Mesenchymal stem cell (in vitro differentiated cells and primary cell): ENCODE measurements around the gene DZIP1.

Experiments
- DNase-seq: peaks from one replicate; pipeline ENCODE4 v3.0.0-alpha.2; 2013
- H2AFZ ChIP-seq: one replicate; pipeline ENCODE4 v1.6.1; 2013; ENCODE audit warnings: low read depth, mild to moderate bottlenecking, control low read depth, inconsistent platforms, low read length, moderate library complexity
- H2AK5ac ChIP-seq: 2 replicates; pipeline ENCODE4 v1.6.1; 2013; ENCODE audit warnings: low read length, moderate library complexity, mild to moderate bottlenecking, inconsistent platforms; ENCODE audit not compliant: severe bottlenecking
- H2BK120ac ChIP-seq: one replicate; pipeline ENCODE4 v1.6.1; 2013; ENCODE audit warnings: low read depth, mild to moderate bottlenecking, inconsistent platforms, low read length, moderate library complexity
- H2BK12ac ChIP-seq, 2 experiments: one replicate each; pipeline ENCODE4 v1.6.1; 2013; ENCODE audit warnings: inconsistent platforms in 2 of 2, low read length in 2 of 2, mild to moderate bottlenecking in 2 of 2, moderate library complexity in 2 of 2, control low read depth in 1 of 2
- H2BK15ac ChIP-seq: one replicate; pipeline ENCODE4 v1.6.1; 2013; ENCODE audit warnings: mild to moderate bottlenecking, low read depth, inconsistent platforms; ENCODE audit not compliant: poor library complexity, severe bottlenecking
- H2BK5ac ChIP-seq: 2 replicates; pipeline ENCODE4 v1.6.1; 2013; ENCODE audit warnings: low read depth, mild to moderate bottlenecking, low read length, control low read depth, inconsistent platforms; ENCODE audit not compliant: poor library complexity, severe bottlenecking
- H3K14ac ChIP-seq, 2 experiments: one replicate each; pipeline ENCODE4 v1.6.1; 2013; ENCODE audit warnings: inconsistent platforms in 2 of 2, low read length in 2 of 2, control low read depth in 1 of 2, mild to moderate bottlenecking in 1 of 2, moderate library complexity in 1 of 2
- H3K18ac ChIP-seq, 2 experiments: one replicate each; pipeline ENCODE4 v1.6.1; 2013; ENCODE audit warnings: inconsistent platforms in 2 of 2, low read length in 2 of 2, control low read depth in 1 of 2, low read depth in 1 of 2, mild to moderate bottlenecking in 1 of 2
- H3K23ac ChIP-seq, 2 experiments: one replicate each; pipeline ENCODE4 v1.6.1; 2013; ENCODE audit warnings: inconsistent platforms in 2 of 2, low read length in 2 of 2, mild to moderate bottlenecking in 2 of 2, moderate library complexity in 2 of 2, control low read depth in 1 of 2
- H3K27ac ChIP-seq: 2 replicates; pipeline ENCODE4 v1.5.1; 2013; ENCODE audit warnings: mild to moderate bottlenecking, moderate library complexity, low read length, control low read depth, inconsistent platforms; ENCODE audit not compliant: poor library complexity, severe bottlenecking
- H3K27me3 ChIP-seq, 2 experiments: 2 replicates each; pipeline versions ENCODE4 v1.6.1 to v1.7.0; 2013; ENCODE audit warnings: low read length in 2 of 2, mild to moderate bottlenecking in 2 of 2, moderate library complexity in 2 of 2, control low read depth in 1 of 2, inconsistent platforms in 1 of 2; ENCODE audit not compliant: control insufficient read depth in 1 of 2, insufficient read depth in 1 of 2
- H3K36me3 ChIP-seq, 2 experiments: 2 replicates each; pipeline versions ENCODE4 v1.6.1 to v1.7.0; 2013; ENCODE audit warnings: low read length in 2 of 2, control low read depth in 1 of 2, inconsistent platforms in 1 of 2, low read depth in 1 of 2, mild to moderate bottlenecking in 1 of 2; ENCODE audit not compliant: insufficient read depth in 2 of 2, control insufficient read depth in 1 of 2
- H3K4ac ChIP-seq, 2 experiments: one replicate each; pipeline ENCODE4 v1.6.1; 2013; ENCODE audit warnings: inconsistent platforms in 2 of 2, low read length in 2 of 2, mild to moderate bottlenecking in 2 of 2, moderate library complexity in 2 of 2, control low read depth in 1 of 2, low read depth in 1 of 2
- H3K4me1 ChIP-seq: 2 replicates; pipeline ENCODE4 v1.6.1; 2013; ENCODE audit warnings: low read depth, low read length, control low read depth; ENCODE audit not compliant: control insufficient read depth, insufficient read depth
- H3K4me2 ChIP-seq: 2 replicates; pipeline ENCODE4 v1.6.1; 2013; ENCODE audit warnings: low read length, mild to moderate bottlenecking, inconsistent platforms; ENCODE audit not compliant: poor library complexity, severe bottlenecking
- H3K4me3 ChIP-seq, 2 experiments: 2 replicates each; pipeline versions ENCODE4 v1.5.1 to v1.7.0; 2013; ENCODE audit warnings: low read length in 2 of 2, mild to moderate bottlenecking in 2 of 2, control low read depth in 1 of 2, low read depth in 1 of 2; ENCODE audit not compliant: insufficient read depth in 1 of 2
- H3K79me1 ChIP-seq: replicated peaks from 2 replicates; pipeline ENCODE4 v1.6.1; 2013; ENCODE audit warnings: mild to moderate bottlenecking, control low read depth, low read length, inconsistent platforms; ENCODE audit not compliant: poor library complexity, severe bottlenecking
- H3K9ac ChIP-seq: 2 replicates; pipeline ENCODE4 v1.7.0; 2013; ENCODE audit warnings: mild to moderate bottlenecking, low read length, moderate library complexity
- H3K9me3 ChIP-seq: 2 replicates; pipeline ENCODE4 v1.7.0; 2013; ENCODE audit warnings: mild to moderate bottlenecking, low read length; ENCODE audit not compliant: control insufficient read depth
- H4K8ac ChIP-seq: one replicate; pipeline ENCODE4 v1.6.1; 2013; ENCODE audit warnings: inconsistent platforms, mild to moderate bottlenecking, low read length, moderate library complexity
- H4K91ac ChIP-seq: one replicate; pipeline ENCODE4 v1.6.1; 2013; ENCODE audit warnings: mild to moderate bottlenecking, low read length, inconsistent platforms
- WGBS: methylation state at CpG from one replicate; pipeline ENCODE4 v1.1.7; 2013; ENCODE audit warnings: mixed read lengths; 5-methylcytosine and 5-hydroxymethylcytosine counted together

The DZIP1 gene

GRCh38 chr13:95627590-95627989, 16.9 kb downstream of the DZIP1 start:
- Histone ChIP-seq H3K4me1 (peaks cover 7% of the 10 kb centered on the region), H3K4ac (no peak overlapping the region), H3K9me3 (no peaks in the 10 kb centered on the region), H4K91ac (no peak overlapping the region), H3K27me3 (no peaks in the 10 kb centered on the region), H3K23ac (no peak overlapping the region), H2AFZ (no peak overlapping the region), H4K8ac (no peak overlapping the region), H2BK5ac (no peak overlapping the region), H2BK12ac (no peak overlapping the region), H3K9ac (no peak overlapping the region), H2AK5ac (no peak overlapping the region), H2BK15ac (no peak overlapping the region), H3K4me3 (peak overlapping the region in 1 of 2 experiments; percentile 43), H3K14ac (no peak overlapping the region), H3K36me3 (peaks cover 29 to 93% of the 10 kb centered on the region in 2 experiments), H2BK120ac (no peak overlapping the region), H3K27ac (no peak overlapping the region), H3K4me2 (no peak overlapping the region), H3K18ac (no peak overlapping the region), H3K79me1 (peaks cover 18% of the 10 kb centered on the region)
- 96% methylated on average over 1 of the region's 1 CpG for WGBS
- peak; percentile 14 for DNase-seq

- DNase-seq, result no peak
- Histone ChIP-seq H3K4me2 (no peak overlapping the region), H3K23ac (no peak overlapping the region), H2AK5ac (no peak overlapping the region), H3K27me3 (no peaks in the 10 kb centered on the region), H3K9me3 (no peaks in the 10 kb centered on the region), H2BK15ac (no peak overlapping the region), H3K36me3 (peaks cover 21 to 93% of the 10 kb centered on the region in 2 experiments), H3K9ac (no peak overlapping the region), H2AFZ (no peak overlapping the region), H4K8ac (no peak overlapping the region), H3K79me1 (peaks cover 16% of the 10 kb centered on the region), H2BK120ac (no peak overlapping the region), H3K18ac (no peak overlapping the region), H2BK5ac (no peak overlapping the region), H3K14ac (no peak overlapping the region), H3K4ac (no peak overlapping the region), H3K4me3 (no peak overlapping the region), H2BK12ac (no peak overlapping the region), H4K91ac (no peak overlapping the region), H3K27ac (no peak overlapping the region), H3K4me1 (peaks cover 7% of the 10 kb centered on the region)
Measured at GRCh38 chr13:95626768-95627167, 17.7 kb downstream of the DZIP1 start.

DNA sequence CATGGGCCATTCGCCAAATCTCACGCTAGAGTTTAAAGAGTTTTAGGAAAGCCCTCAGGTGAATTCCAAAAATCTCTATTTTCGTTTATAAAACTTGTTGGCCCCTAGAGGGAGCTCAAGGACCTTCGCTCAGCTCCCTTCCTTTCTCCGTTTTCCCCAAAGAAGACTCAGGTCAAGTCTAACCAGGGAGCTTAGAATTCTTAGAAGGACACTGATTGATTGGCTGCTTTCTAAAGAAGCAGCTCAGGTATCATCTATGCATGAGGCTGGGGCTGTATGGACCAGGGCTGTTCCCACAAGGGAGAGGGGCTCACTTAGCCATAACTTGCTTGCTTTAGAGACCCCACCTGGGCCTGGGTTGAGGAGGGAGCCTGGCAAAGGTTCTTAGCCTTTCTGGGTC, 20.5 kb downstream of the DZIP1 start:
- H3K9me3 ChIP-seq, result no peaks in the 10 kb centered on the region
- peak; percentile 57 for DNase-seq
- H3K4ac ChIP-seq, result no peak overlapping the region
- H3K27me3 ChIP-seq, result no peaks in the 10 kb centered on the region
- peaks cover 17% of the 10 kb centered on the region for H3K79me1 ChIP-seq
- H3K23ac ChIP-seq, result no peak overlapping the region
- H3K36me3 ChIP-seq, result peaks cover 18 to 93% of the 10 kb centered on the region in 2 experiments
- H2BK120ac ChIP-seq, result no peak overlapping the region
- peaks cover 7% of the 10 kb centered on the region for H3K4me1 ChIP-seq
- no peak overlapping the region for H2AK5ac ChIP-seq
- no peak overlapping the region for H3K4me3 ChIP-seq
- no peak overlapping the region for H2BK5ac ChIP-seq
- H4K91ac ChIP-seq, result no peak overlapping the region
- no peak overlapping the region for H2BK12ac ChIP-seq
- H3K9ac ChIP-seq, result peak overlapping the region; percentile 30
- no peak overlapping the region for H3K18ac ChIP-seq
- H4K8ac ChIP-seq, result no peak overlapping the region
- whole genome bisulfite sequencing, result 28% methylated on average over 5 of the region's 5 CpGs
- H2AFZ ChIP-seq, result no peak overlapping the region
- H2BK15ac ChIP-seq, result no peak overlapping the region
- H3K27ac ChIP-seq, result peak overlapping the region; percentile 91
- H3K14ac ChIP-seq, result no peak overlapping the region
- H3K4me2 ChIP-seq, result no peak overlapping the region

- H3K18ac ChIP-seq, result no peak overlapping the region
- 56% methylated on average over 5 of the region's 5 CpGs for WGBS
- no peak for DNase-seq
- no peak overlapping the region for H4K8ac ChIP-seq
- H3K4ac ChIP-seq, result no peak overlapping the region
- H3K27ac ChIP-seq, result peak overlapping the region; percentile 91
- no peak overlapping the region for H2BK15ac ChIP-seq
- no peak overlapping the region for H2AK5ac ChIP-seq
- peaks cover 14% of the 10 kb centered on the region for H3K79me1 ChIP-seq
- H3K23ac ChIP-seq, result no peak overlapping the region
- H2BK12ac ChIP-seq, result no peak overlapping the region
- no peaks in the 10 kb centered on the region for H3K27me3 ChIP-seq
- H3K4me1 ChIP-seq, result peaks cover 7% of the 10 kb centered on the region
- H2AFZ ChIP-seq, result no peak overlapping the region
- peak overlapping the region; percentile 44 for H3K4me2 ChIP-seq
- H3K9me3 ChIP-seq, result no peaks in the 10 kb centered on the region
- H3K14ac ChIP-seq, result no peak overlapping the region
- no peak overlapping the region for H3K4me3 ChIP-seq
- H4K91ac ChIP-seq, result no peak overlapping the region
- H2BK120ac ChIP-seq, result no peak overlapping the region
- peak overlapping the region; percentile 37 for H2BK5ac ChIP-seq
- peaks cover 16 to 93% of the 10 kb centered on the region in 2 experiments for H3K36me3 ChIP-seq
- H3K9ac ChIP-seq, result no peak overlapping the region
Measured at GRCh38 chr13:95623141-95623540, 21.4 kb downstream of the DZIP1 start.
